Ishikawa (cell line): Measurements from ENCODE around the gene TMA7.

ENCODE experiments used
- CEBPB ChIP-seq: IDR thresholded peaks from 2 replicates; pipeline ENCODE4 v1.6.1; 2012
- CREB1 ChIP-seq: IDR thresholded peaks from 2 replicates; pipeline ENCODE4 v1.6.1; 2012; ENCODE audit warnings: low read depth
- EGR1 ChIP-seq: IDR thresholded peaks from 2 replicates; pipeline ENCODE4 v1.6.1; 2012
- EP300 ChIP-seq: IDR thresholded peaks from 2 replicates; pipeline ENCODE4 v1.6.1; 2012; ENCODE audit warnings: borderline replicate concordance
- FOXM1 ChIP-seq: IDR thresholded peaks from 2 replicates; pipeline ENCODE4 v1.6.1; 2012; ENCODE audit warnings: low read depth, borderline replicate concordance
- NFIC ChIP-seq: IDR thresholded peaks from 2 replicates; pipeline ENCODE4 v1.6.1; 2012
- RAD21 ChIP-seq: IDR thresholded peaks from 2 replicates; pipeline ENCODE4 v1.6.1; 2012; ENCODE audit warnings: low read depth
- TAF1 ChIP-seq: IDR thresholded peaks from 2 replicates; pipeline ENCODE4 v1.6.1; 2012; ENCODE audit warnings: low read depth, mild to moderate bottlenecking
- TCF12 ChIP-seq: IDR thresholded peaks from 2 replicates; pipeline ENCODE4 v1.6.1; 2012; ENCODE audit warnings: low read depth
- TEAD4 ChIP-seq: IDR thresholded peaks from 2 replicates; pipeline ENCODE4 v1.6.1; 2012
- YY1 ChIP-seq: IDR thresholded peaks from 2 replicates; pipeline ENCODE4 v1.6.1; 2012; ENCODE audit warnings: low read depth
- ZBTB7A ChIP-seq: IDR thresholded peaks from 2 replicates; pipeline ENCODE4 v1.6.1; 2012; ENCODE audit warnings: low read depth
- TF ChIP-seq, protein P1 (sequence below): IDR thresholded peaks from 2 replicates; pipeline ENCODE4 v1.6.1; 2012; ENCODE audit warnings: low read depth, mild to moderate bottlenecking
- TF ChIP-seq, protein P2 (sequence below): IDR thresholded peaks from 2 replicates; pipeline ENCODE4 v1.6.1; 2012
- TF ChIP-seq, protein P3 (sequence below): IDR thresholded peaks from 2 replicates; pipeline ENCODE4 v1.6.1; 2012

The TMA7 gene

DNA sequence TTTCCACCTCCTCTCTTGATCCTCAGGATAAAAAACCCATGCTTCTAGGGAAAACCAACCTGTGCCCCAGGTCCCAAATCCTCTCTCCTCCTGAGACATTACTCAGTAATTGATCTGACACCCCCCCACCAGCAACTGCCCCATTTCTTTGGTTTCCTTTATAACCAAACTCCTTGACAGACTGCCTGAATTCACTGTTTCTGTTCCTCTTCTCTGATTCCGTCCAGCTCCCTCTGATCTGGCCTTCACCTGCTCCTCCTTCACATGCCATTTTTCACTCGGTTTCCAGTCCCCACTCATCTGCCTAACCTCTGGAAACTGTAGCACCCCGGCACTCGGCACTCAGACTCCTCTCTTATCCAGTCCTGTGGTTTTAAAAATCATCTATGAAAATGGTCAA, 2.2 kb upstream of the TMA7 start:
- TF ChIP-seq FOXM1, result no peak
- no peak for TF ChIP-seq CEBPB
- TF ChIP-seq TEAD4, result no peak
- TF ChIP-seq CREB1, result no peak
- TF ChIP-seq, protein P1, sequence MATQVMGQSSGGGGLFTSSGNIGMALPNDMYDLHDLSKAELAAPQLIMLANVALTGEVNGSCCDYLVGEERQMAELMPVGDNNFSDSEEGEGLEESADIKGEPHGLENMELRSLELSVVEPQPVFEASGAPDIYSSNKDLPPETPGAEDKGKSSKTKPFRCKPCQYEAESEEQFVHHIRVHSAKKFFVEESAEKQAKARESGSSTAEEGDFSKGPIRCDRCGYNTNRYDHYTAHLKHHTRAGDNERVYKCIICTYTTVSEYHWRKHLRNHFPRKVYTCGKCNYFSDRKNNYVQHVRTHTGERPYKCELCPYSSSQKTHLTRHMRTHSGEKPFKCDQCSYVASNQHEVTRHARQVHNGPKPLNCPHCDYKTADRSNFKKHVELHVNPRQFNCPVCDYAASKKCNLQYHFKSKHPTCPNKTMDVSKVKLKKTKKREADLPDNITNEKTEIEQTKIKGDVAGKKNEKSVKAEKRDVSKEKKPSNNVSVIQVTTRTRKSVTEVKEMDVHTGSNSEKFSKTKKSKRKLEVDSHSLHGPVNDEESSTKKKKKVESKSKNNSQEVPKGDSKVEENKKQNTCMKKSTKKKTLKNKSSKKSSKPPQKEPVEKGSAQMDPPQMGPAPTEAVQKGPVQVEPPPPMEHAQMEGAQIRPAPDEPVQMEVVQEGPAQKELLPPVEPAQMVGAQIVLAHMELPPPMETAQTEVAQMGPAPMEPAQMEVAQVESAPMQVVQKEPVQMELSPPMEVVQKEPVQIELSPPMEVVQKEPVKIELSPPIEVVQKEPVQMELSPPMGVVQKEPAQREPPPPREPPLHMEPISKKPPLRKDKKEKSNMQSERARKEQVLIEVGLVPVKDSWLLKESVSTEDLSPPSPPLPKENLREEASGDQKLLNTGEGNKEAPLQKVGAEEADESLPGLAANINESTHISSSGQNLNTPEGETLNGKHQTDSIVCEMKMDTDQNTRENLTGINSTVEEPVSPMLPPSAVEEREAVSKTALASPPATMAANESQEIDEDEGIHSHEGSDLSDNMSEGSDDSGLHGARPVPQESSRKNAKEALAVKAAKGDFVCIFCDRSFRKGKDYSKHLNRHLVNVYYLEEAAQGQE, result no peak
- no peak for TF ChIP-seq TAF1
- TF ChIP-seq, protein P2, sequence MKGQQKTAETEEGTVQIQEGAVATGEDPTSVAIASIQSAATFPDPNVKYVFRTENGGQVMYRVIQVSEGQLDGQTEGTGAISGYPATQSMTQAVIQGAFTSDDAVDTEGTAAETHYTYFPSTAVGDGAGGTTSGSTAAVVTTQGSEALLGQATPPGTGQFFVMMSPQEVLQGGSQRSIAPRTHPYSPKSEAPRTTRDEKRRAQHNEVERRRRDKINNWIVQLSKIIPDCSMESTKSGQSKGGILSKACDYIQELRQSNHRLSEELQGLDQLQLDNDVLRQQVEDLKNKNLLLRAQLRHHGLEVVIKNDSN, result no peak
- no peak for TF ChIP-seq EP300
- TF ChIP-seq NFIC, result no peak
- TF ChIP-seq EGR1, result no peak

- TF ChIP-seq FOXM1, result no peak
- no peak for TF ChIP-seq ZBTB7A
- TF ChIP-seq YY1, result no peak
- no peak for TF ChIP-seq EP300
- TF ChIP-seq, protein P3, sequence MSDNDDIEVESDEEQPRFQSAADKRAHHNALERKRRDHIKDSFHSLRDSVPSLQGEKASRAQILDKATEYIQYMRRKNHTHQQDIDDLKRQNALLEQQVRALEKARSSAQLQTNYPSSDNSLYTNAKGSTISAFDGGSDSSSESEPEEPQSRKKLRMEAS, result no peak
Observed at GRCh38 chr3:48440590-48440958, 517 bp downstream of the TMA7 start.

DNA sequence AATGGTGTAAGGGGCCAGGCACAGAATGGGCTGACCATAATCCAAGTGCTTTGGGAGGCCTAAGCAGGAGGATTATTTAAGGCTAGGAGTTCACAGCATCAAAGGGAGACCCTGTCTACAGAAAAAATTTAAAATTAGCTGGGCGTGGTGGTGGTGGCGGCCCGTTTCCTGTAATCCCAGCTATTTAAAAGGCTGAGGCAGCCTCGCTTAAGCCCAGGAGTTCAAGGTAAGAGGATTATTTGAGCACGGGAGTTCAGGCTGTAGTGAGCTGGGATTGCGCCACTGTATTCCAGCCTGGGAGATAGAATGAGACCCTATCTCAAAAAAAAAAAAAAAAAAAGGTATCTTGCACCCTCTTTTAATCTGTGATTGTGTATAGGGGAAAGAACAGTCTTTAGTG, 1.9 kb downstream of the TMA7 start:
- TF ChIP-seq RAD21 (no peak), TEAD4 (no peak), TAF1 (no peak), EP300 (no peak), NFIC (no peak), CREB1 (no peak), YY1 (no peak), TCF12 (no peak), CEBPB (no peak), FOXM1 (no peak), ZBTB7A (no peak), EGR1 (no peak)
- TF ChIP-seq, protein P2, result no peak
- TF ChIP-seq, protein P1, result no peak
- TF ChIP-seq, protein P3, result no peak

GRCh38 chr3:48445277-48445882, 5.3 kb downstream of the TMA7 start:
- TF ChIP-seq EGR1, result no peak
- TF ChIP-seq TCF12, result no peak
- TF ChIP-seq ZBTB7A, result no peak
- TF ChIP-seq TAF1, result no peak
- no peak for TF ChIP-seq NFIC
- TF ChIP-seq, protein P2, result no peak
- TF ChIP-seq, protein P1, result no peak
- no peak for TF ChIP-seq EP300
- TF ChIP-seq, protein P3, result no peak
- no peak for TF ChIP-seq FOXM1
- no peak for TF ChIP-seq CEBPB
- TF ChIP-seq YY1, result no peak
- TF ChIP-seq CREB1, result no peak
- TF ChIP-seq RAD21, result no peak
- no peak for TF ChIP-seq TEAD4
